SKM-1 treated with dmso at 0.1 percent for 144 hours (cell line): Measurements from ENCODE around the gene BRSK1.

Experiments
- DNase-seq: peaks from one replicate; lab custom pipeline; 2025; ENCODE audit not compliant: unreplicated experiment; lab: John Stamatoyannopoulos, UW

The BRSK1 gene

DNA sequence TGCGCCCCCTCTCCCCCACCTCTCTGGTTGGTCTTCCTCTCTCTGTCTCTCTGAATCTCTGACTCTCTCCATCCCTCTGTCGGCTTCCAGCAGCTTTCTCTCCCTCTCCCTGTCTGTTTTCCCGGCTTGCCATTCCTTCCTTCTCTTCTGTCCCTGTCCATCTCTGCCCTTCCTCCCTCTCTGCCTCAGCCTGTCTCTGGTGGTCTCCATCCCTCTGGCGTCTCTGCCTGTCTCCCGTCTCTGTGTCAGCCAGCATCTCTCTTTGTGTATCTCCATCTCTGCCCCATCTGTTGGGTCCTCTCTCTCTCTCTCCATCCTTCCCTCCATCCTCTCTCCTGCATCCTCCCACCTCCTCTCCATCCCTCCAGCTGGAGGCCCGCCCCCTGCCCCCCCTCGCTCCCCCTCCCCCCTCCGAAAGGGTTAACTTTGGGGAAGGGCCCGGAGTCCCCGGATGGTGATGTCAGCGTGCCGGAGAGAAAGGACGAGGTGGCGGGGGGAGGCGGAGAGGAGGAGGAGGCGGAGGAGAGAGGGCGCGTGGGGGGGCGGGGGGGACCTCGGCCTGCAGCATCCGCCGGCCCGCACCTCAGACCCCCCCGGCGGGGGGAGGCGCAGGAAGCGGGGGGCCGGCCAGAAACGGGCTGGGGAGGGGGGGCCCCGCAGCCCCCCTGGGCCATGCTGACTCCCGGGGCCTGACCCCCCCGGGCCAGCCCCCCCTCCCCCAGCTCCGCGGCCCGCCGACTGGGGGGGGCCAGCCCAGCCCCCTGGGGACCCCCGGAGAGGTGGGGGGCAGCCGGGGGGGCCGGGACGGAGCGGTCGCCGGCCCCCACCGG is at the start of gene BRSK1:
Gene BRSK1, plus strand, starts transcription at position 450 of the 830 bp plus-strand sequence. CDS start 446 bp downstream, outside the sequence.
- DNase-seq: no peak

GRCh38 chr19:55238030-55238429 is 45.8 kb upstream of the BRSK1 start:
- DNase-seq: no peak

GRCh38 chr19:55239004-55239403 is 44.8 kb upstream of the BRSK1 start:
- DNase-seq: no peak

GRCh38 chr19:55240713-55241020 is 43.1 kb upstream of the BRSK1 start:
- no peak for DNase-seq

DNA sequence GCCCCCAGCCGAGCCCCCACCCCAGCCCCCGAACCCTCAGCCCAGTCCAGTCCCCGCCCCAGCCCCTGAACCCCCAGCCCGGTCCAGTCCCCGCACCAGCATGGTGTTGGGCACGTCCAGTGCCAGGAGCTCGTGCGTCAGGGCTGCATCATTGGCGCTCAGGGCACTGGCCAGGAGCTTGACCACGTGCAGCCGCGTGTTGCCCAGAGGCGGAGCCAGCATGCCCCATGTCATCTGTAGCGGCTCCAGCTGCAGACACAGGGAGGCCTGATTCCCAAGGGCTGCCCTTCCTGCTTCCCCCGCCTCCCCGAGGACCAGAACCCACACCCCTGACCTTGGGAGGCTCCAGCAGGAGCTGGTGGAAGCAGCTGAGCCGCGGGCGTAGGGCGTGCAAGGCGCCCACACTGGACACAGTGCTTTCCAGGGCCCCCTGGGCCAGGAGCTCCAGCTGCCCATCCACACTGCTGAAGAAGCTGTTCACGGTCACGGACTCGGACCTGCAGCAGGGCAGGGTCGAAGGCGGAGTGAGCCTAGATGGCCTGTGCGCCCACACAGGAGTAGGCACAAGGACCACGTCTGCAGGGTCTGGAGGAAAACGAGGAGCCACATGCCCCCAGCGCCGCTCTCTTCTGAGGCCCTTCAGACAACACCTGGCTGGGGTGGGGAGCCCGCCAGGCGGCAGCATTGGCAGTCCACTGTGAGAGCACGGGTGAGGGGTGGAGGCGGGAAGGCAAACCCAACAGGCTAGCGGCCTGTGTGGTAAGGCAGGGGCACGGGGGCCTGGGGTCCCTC is 42.5 kb upstream of the BRSK1 start:
- DNase-seq: no peak

DNA sequence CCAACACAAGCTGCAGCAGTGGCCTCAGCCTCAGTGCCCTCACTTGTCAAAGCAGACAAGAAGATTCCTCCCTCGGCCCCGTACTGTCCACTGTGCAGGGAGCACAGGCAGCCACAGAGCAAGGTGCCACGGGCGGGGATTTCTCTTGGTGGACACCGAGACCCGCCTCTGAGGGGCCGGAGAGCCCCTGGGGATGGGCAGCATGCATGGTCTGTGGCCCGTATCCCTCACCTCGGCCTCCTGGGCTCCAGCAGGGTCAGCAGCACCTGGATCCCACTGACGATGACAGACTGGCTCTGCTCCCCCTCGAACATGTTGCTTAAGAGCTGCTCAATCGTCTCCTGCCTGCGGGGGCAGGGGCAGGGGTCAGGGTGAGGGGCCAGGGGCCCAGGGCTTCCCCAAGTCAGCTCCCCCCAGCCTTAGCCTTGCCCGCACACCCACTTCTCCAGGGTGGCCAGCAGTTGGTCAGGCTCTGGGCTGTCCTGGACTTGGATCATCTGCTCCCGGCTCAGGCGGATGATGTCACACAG is 41.8 kb upstream of the BRSK1 start:
- DNase-seq: no peak

- no peak for DNase-seq
Measured at GRCh38 chr19:55242517-55242916, 41.3 kb upstream of the BRSK1 start.

GRCh38 chr19:55244004-55244680 is 39.7 kb upstream of the BRSK1 start:
- DNase-seq: no peak

DNA sequence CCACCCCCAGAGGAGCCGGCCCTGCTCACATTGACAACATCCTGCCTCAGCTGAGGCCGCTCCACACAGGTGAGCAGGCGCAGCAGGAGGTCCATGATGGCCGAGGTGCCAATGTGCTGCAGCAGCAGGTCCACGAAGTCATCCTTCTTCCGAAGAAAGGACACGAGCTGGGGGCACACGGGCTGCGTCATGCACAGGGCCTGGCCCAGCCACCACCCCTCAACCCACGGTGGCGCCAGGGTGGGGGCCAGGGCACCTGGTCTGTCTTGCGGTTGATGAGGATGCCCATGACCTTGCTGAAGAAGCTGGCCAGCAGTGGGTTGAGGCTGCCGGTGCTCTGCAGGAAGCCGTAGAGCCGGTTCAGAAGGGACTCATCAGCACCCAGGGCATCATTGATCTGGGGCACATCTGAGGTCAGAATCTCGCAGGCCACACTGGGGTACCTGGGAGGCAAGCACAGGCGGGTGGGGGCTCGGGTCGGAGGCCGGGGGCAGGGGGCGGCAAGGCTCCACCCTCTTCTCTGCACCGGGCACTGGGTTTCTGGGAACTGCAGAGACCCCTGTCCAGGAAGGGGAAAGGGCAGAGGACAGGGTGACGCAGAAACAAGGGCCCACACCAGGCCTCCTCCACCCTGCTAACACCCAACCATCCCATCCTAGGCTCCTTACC is 38.4 kb upstream of the BRSK1 start:
- no peak for DNase-seq

DNA sequence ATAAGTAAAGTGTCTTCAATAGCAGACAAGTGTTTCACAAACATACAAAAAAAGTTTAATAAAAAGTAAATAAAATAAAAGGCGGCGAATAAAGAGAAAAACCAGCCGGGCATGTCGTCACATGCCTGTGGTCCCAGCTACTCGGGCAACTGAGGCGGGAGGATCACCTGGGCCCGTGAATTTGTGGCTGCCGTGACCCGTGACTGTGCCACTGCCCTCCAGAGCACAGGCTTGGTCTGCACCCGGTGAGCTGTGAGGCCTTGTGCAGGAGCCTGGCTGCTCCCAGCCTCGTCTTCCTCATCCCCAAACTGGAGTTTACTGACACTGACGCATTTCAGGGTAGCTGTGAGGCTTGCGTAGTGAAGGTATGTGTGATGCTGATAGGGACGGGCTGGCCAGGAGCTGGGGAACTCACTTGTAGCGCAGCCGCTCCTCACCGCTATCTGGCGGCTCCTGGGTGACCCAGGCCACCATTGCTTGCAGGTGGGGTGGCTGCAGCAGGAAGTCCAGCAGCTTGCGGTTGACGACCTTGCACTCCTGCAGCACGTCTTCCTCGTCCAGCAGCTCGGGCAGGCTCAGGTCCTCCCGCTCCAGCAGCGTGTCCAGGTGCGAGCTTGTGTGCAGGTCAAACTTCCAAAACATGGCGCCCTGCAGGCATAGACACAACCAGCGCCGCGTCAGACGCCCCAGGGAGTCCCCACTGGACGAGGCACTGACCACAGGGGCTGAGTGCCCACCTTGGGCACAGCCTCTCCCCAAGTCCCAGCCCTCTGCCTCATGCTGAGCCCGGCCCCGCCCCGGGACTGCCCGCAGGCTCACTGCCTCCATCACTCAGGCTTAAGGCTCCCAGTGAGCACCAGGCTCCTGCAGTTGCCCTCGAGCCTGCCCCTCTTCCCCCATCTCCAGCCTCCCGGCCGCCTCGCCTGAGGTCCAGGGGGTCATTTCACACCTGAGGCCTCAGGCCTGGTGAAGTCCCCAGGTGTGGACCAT is 37.0 kb upstream of the BRSK1 start:
- DNase-seq: no peak

DNA sequence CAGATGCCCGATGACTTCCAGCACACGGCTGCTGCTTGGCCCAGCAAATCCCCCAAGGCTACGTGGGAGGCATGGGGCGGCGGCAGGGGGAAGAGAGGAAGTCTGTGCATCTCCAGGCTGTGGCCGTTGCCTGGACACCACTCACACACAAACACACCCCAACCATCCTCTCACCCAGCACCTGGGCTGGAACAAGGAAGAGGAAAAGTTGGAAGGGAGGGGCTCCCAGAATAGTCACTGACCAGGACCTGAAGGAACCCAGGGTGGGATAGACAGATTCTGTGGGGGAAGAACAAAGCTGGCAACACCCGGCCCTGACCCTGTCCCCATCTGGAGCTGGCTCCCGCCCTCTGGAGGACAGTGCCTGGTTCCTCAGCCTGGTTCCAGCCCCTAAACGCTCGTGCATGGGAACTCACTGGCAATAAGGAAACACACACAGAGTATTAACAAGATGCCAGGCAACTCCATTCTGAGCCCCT is 36.1 kb upstream of the BRSK1 start:
- DNase-seq: no peak

GRCh38 chr19:55248166-55248675 is 35.6 kb upstream of the BRSK1 start:
- no peak for DNase-seq

DNA sequence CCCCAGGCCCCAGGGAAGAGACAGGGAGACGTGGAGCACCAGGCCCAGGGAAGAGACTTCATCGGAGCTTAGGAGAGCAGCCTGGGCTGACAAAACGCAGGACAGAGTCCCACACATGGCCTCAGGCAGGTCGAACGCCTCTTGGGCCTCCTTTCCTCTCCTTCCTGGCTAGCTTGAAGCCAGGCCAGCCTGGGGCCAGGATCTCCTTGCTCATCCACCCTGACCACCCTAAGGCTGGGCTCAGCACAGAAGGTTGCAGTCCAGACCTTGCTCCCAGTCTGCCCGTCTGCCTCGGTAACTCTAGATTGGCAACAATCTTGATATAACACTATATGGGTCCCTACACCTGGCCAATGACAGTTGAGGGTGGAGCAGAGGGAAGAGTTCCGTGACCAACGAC is 35.1 kb upstream of the BRSK1 start:
- no peak for DNase-seq

- DNase-seq: no peak
Measured at GRCh38 chr19:55249841-55250240, 34.0 kb upstream of the BRSK1 start.

DNA sequence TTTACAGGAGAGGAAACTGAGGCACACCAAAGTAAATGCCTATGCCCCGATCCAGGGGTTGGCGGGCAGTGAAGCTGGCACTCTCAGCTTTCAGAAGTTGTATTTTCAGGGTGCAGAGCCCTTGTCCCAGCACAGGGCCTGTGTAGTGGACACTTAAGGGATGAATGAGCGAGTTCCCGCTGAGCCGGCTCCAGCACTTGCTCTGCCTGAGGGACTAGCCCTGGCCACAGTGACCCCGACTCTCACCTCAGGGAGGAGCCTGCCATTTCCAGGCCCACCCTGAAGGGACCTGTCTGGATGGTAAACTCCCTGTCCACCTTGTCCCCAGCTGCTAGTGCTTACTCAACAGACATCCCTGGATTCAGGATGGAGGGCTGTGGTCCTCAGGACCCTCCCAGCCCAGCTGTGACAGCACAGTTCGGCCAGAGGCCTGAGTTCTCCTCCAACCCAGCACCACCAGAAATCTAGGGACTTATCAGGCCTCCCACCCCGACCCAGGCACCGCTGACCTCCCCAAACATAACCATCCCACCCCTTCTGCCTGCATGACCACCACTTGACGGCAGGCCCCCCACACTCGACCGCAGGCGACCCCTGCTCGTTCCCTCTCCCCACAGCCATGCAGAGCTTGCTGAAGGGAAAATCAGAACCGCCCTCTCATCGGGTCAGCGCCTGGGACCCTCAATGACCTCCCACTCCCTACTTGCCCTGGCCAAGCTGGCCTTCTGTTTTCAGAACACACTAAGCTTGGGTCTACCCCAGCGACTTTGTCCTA is 33.3 kb upstream of the BRSK1 start:
- DNase-seq: no peak

- no peak for DNase-seq
Measured at GRCh38 chr19:55251341-55252081, 32.3 kb upstream of the BRSK1 start.

DNA sequence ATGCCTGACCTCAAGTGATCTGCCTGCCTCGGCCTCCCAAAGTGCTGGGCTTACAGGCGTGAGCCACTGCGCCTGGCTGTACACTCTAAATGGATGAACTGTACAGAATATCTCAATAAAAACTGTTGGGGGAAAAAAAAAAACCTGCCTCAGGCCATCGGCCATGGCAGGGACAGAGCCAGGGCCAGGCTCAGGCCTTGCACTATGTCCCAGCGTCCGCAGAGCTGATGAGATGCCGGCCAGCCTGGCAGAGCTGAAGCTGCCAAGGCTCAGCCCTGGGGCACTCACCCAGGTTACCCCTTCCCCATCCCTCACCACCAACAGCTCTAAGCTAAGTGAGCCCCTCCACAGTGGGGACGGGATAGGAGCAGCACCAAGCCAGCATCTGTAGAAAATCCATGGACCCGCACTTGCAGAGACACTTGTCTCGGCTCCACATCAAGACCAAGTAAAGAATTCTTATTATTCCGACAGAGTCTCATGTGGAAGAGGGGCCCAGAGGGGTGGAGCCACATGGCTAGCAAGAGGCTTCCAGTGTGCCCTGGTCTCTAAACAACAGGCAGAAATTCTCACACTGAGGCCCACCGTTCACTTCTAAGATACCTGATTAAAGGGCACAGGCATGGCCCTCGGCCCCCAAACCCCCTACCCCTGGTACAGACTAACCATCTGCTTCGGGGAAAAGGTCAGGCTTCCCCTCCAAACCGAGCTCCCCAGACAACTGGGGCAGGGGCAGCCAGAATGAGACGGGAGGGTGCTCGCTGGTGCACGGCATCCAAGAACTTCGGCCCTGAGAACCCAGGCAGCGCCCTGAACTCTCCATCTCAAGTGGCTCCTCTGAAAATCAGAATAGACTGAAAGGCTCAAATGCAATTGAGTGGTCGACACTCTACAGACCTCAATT is 30.8 kb upstream of the BRSK1 start:
- no peak for DNase-seq
